AG04450 (cell line): ENCODE measurements around the gene UACA. TPM values are rescaled to one million over a fixed set of nuclear protein-coding genes. Genes with fewer than 3 reads are reported as not detected.

Experiments
- CTCF ChIA-PET: fragments of 300-600, 350-600 bp; formaldehyde crosslinking; extraction: SDS; loops from one replicate; lab custom pipeline; 2022; ENCODE audit warnings: antibody characterized with exemption, inconsistent platforms; lab: Charles Lee
- POLR2A ChIA-PET: fragments of 350-600 bp; formaldehyde crosslinking; extraction: SDS; loops from one replicate; lab custom pipeline; 2021; ENCODE audit warnings: antibody characterized with exemption, inconsistent platforms; lab: Yijun Ruan, JAX
- DNase-seq: peaks from one replicate; pipeline ENCODE4 v3.0.0-alpha.2; 2011; ENCODE audit warnings: low read depth, low spot score
- H3K27ac ChIP-seq: one replicate; pipeline ENCODE4 v1.5.1; 2012; ENCODE audit warnings: low read depth, low read length, control low read depth
- H3K27me3 ChIP-seq: one replicate; pipeline ENCODE4 v1.6.0; 2012; ENCODE audit warnings: low read length; ENCODE audit not compliant: control insufficient read depth, insufficient read depth
- H3K4me3 ChIP-seq: 2 replicates; pipeline ENCODE4 v1.5.1; 2011; ENCODE audit warnings: mild to moderate bottlenecking, low read depth, low read length, control low read depth
- H3K9me3 ChIP-seq: 2 replicates; pipeline ENCODE4 v1.5.1; 2012; ENCODE audit warnings: low read length; ENCODE audit not compliant: control insufficient read depth, insufficient read depth
- CTCF ChIP-seq: IDR thresholded peaks from 2 replicates; pipeline ENCODE4 v1.5.1; 2011; ENCODE audit warnings: low read depth, low read length, control low read depth, inconsistent platforms
- polyA plus RNA-seq: library from polyadenylated mRNA; depleted of rRNA; stranded (reverse); fragments of >200 nt; gene quantifications from 2 replicates; pipeline ENCODE4 v1.2.3, GENCODE V29; 2011

Gene UACA
- polyA plus RNA-seq, 1 experiment = 134 TPM

- no peak for DNase-seq
- Histone ChIP-seq H3K27ac (no peak overlapping the region), H3K9me3 (no peaks in the 10 kb centered on the region), H3K4me3 (no peak overlapping the region), H3K27me3 (no peaks in the 10 kb centered on the region)
- ChIA-PET POLR2A (interaction anchor here (0.9 kb wide), 1 partner anchor 16 kb away, joined by 4 read pairs; no protein-coding TSS in a partner anchor), CTCF (interaction anchor here (0.5 kb wide), 1 partner anchor 88 kb away, joined by 3 read pairs; no protein-coding TSS in a partner anchor)
- no peak for TF ChIP-seq CTCF
Observed at GRCh38 chr15:70767667-70768066, 4.3 kb upstream of the UACA start.

GRCh38 chr15:70766597-70766996 is 3.2 kb upstream of the UACA start:
- H3K27me3 ChIP-seq = no peaks in the 10 kb centered on the region
- CTCF ChIA-PET = interaction anchor here (0.6 to 1.2 kb wide), 2 partner anchors 13 to 45 kb away, joined by 3 to 4 read pairs; no protein-coding TSS in a partner anchor
- no peak for DNase-seq
- POLR2A ChIA-PET = interaction anchor here (0.7 kb wide), 1 partner anchor 107 kb away, joined by 5 read pairs; no protein-coding TSS in a partner anchor
- H3K9me3 ChIP-seq = no peaks in the 10 kb centered on the region
- H3K27ac ChIP-seq = no peak overlapping the region
- no peak for TF ChIP-seq CTCF
- no peak overlapping the region for H3K4me3 ChIP-seq

GRCh38 chr15:70765504-70766281 is 2.3 kb upstream of the UACA start:
- Histone ChIP-seq H3K27ac (no peak overlapping the region), H3K27me3 (no peaks in the 10 kb centered on the region), H3K9me3 (no peaks in the 10 kb centered on the region), H3K4me3 (no peak overlapping the region)
- TF ChIP-seq CTCF = no peak
- ChIA-PET POLR2A (no interaction called here), CTCF (interaction anchor here (1.2 kb wide), 1 partner anchor 46 kb away, joined by 4 read pairs; no protein-coding TSS in a partner anchor)
- DNase-seq = no peak

GRCh38 chr15:70763950-70764730 is 782 bp upstream of the UACA start:
- peak overlapping the region; percentile 85 for H3K4me3 ChIP-seq
- no peaks in the 10 kb centered on the region for H3K27me3 ChIP-seq
- CTCF ChIA-PET = no interaction called here
- TF ChIP-seq CTCF = no peak
- POLR2A ChIA-PET = interaction anchor here (0.6 to 1.1 kb wide), 4 partner anchors 14 to 93 kb away, joined by 3 to 8 read pairs (median 5); no protein-coding TSS in a partner anchor
- peak overlapping the region; percentile 48 for H3K27ac ChIP-seq
- no peaks in the 10 kb centered on the region for H3K9me3 ChIP-seq
- no peak for DNase-seq
